MV-4-11 (cell line): ENCODE results near the gene IRS2.
A peak's percentile ranks its signal among the peaks of the same experiment; 100 is the strongest.

Experiments used
- DNase-seq: peaks from one replicate; lab custom pipeline; 2025; lab: John Stamatoyannopoulos, UW

IRS2 gene

DNA sequence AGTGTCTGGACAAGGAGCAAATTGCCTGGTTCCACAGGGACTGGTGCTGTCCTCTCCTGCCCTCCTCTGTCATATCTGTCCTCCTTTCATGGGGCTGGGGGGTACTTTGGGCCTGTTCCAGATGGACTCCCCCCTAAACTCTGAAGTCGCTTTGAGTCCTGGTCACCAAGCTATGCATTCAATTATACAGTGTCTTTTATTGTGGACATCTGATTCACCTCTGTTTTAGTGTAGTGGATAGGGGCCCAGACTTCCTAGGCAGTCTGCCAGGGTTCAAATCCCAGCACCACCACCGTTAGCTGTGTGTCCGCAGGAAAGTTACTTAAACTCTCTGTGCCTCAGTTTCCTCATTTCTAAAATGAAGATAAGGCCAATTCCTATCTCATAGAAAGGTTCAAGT is 21.0 kb upstream of the IRS2 start:
- DNase-seq: no peak

DNA sequence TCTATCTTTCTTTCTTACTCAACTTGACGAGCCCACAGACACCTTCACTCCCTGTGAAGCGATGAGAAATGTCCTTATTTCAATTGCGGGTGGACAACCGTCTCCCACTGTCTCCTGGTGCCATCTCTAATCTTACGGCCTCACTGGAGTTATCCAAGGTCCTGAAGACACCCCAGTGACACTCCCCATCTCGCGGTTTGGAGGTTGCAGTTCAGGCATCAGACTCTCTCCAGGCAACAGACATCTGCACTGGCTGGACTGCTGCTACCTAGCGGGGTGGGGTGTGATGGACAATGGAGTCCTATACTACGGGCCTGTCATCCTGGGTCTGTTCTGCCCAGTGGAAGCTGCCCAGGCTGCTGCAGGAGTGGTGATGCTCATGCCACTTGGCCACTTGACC is 18.3 kb upstream of the IRS2 start:
- DNase-seq: no peak

DNA sequence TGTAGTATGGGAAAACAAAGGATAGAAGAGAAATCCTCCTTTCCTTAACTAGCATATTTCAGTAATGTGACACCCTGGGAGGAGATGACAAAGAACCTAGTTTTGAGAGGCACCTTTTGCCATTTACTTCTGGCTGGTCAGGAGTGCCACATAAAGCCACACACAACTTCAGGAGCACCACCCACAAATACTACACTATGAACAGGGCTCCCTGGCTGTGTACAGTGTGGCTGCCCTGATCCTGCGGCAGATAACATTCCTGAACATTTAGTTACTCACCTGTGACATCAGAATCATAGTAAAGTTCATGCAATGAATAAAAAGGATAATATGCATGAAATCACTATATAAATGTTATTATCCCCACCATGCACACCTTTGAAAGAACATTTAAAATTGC is 17.4 kb upstream of the IRS2 start:
- DNase-seq: no peak

DNA sequence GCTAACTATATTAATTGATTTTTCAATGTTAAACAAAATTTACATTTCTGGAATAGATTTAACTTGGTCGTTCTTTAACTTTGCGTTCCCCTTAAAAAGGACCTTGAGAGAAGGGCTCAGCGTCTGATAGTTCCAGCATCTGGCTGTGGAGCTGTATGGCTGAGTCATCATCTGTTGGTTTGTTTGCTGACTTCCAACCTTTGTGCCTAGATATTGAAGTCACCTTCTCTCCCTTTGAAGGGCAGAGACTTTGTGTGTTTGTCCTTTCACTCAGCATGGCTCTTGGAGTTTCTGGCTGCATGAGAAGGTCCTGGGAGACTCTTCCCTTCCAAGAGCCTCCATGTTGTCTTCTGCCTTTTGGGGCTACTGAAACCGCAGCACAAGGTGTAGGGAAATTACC is 16.6 kb upstream of the IRS2 start:
- DNase-seq: no peak

DNA sequence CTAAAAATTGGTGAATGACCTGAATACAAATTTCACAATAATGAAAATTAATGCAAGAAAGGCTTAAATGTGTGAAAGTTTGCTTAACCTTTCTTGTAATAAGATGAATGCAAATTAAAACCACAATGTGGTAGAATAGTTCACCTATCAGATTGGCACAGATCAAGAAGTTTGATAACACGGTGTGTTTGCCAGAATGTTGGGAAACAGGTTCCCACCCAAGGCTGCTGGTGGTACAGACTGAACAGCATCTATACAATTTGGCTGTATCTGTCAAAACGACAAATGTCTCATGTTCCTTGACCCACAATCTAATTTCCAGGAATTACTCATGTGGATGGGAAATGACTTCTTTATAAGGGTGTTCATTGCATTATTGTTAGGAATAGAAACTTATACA is 8.6 kb upstream of the IRS2 start:
- DNase-seq: no peak

DNA sequence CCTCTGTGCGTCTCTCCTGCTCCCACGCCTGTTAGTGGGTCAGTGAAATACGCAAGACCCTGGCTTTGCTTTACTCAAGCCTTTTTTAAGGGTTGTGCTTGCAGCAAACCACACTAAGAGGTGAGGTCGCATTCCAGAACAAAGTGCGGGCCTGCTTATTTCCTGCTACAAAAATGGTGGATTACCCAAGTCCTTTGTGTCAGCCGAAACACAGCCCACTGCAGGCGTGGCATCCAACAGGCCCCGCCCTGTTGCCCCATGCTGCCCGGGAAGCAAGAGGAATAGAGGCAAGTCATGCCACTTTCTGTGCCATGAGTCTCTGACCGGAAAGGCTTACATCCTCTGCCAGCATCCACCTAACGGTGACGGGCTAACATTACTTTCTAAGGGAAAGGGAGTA is 7.7 kb upstream of the IRS2 start:
- peak; percentile 16 for DNase-seq

DNA sequence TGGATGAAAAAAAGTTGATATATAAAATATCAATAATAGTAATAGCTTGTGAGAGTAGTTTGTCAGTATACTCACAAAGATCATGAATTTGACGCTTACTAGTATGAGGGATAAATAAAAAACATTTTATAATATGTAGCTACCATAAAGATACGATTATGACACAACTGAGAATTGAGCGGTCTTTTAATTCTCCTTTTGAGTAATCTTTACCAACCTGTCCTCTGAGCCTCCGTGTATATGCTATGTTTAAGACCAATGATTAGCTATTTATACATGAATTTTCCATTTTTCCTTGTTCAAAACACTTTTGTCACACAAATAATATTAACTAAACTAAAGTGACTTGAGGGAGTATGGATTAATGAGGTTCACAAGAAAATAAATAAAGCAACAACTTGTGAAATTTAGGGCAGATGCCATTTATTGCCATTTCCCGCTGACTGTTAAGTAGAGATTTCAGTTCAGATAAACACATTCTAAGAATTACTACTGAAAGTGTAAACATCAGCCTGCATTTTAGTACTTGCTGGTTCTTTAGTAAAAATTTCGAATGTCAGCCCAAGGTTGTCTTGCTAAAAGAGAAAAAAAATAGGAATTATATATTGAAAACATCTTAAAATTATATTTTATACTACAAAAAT is 6.2 kb upstream of the IRS2 start:
- no peak for DNase-seq

DNA sequence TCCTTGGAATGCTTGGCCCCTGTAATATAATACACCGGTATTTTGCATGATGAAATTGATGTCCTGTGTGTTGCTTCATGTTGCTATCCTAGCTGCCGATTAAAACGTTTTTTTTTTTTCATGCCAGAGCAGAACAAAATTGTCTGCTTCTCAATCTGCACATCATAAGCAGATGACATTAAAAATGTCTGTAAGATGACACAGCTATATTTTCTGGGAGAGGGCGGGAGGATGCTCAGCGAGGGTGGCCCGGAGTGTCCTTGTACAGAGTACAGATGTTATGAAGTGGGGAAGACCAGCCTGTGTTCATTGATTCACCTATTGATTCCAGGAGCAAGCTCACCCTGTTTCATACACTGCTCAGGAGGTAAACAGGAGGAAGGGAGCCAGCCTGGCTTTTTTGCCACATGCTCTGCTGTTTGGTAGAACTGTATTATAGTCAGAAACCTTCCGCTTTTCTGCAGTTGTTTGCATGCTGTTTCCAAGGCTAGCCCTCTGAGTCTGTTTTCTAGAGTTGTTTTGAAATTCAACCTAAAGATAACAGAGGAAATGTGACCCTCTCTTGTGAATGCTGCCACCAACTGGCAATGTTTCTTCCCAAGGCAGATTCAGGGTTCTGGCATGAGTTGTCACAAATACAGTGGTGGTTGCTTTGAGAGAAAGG is 4.7 kb upstream of the IRS2 start:
- peak; percentile 88 for DNase-seq

DNA sequence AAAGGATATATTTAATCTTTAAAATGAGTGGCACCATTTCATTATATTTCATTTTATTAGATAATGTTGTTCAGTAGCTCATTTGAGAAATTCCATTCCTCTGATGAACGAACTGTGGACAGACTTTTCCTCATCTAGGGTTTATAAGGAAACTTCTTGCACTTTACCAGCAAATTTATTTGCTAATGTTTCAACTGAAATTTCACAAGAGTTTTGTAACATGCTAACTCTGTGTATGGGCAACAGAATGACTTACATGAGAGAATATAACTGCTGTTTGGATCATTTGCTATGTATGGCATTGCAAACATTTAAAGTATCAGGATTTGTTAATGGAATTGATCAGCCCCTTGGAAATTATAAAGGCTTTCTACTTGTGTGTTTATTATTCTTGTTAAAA is 3.7 kb upstream of the IRS2 start:
- peak; percentile 19 for DNase-seq

DNA sequence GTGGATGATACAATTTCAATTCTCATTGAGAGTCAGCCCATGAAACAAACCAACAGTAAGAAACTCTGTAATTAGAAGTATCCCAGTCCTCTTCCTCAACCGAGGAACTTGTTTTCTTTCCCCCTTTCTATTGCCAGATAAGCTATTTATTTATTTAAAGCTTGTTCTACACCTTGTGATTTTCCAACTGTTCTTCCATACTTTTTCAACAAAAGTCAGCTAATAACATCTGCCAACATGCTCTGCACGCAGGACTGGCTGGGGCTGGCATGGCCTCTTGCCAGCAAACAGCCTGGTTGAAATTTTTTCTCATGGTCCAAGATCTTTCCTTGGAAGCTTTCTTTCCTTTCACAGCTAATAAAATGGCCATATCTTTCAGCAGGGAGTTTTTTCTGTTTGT is 2.9 kb upstream of the IRS2 start:
- DNase-seq: no peak

DNA sequence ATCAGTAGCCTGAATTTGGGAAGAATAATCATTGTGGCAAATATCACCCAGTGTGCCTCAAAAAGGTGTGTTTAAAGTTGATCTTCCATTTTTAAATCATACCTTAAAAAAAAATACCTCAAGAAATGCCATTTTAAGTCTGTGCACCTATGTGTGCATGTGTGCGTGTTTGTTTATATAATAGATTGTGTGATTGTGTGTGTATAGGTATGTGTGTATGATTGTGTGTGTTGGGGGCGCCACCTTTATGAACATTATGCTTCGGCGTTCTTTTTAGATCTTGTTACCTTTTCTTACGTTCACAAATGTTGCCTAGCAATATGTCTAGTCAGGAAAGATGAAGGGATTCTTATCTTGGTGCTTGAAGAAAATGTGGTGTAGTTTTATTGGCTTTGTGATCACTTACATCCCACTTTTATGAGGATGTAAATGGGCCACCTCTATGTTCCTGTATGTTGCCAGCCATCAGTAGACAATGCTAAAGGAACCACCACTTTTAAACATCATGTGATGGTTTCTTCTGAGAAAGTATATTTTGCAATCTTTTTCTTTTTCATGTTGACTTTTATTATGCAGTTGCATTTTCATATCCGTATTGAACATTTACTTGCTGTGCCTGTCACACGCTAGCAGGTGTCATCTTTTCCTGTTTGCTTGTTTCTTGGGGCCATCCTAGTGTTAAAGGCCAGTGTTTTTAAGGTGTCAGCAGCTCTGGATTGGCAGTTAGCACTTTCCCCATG is 2.2 kb upstream of the IRS2 start:
- peak; percentile 32 for DNase-seq

DNA sequence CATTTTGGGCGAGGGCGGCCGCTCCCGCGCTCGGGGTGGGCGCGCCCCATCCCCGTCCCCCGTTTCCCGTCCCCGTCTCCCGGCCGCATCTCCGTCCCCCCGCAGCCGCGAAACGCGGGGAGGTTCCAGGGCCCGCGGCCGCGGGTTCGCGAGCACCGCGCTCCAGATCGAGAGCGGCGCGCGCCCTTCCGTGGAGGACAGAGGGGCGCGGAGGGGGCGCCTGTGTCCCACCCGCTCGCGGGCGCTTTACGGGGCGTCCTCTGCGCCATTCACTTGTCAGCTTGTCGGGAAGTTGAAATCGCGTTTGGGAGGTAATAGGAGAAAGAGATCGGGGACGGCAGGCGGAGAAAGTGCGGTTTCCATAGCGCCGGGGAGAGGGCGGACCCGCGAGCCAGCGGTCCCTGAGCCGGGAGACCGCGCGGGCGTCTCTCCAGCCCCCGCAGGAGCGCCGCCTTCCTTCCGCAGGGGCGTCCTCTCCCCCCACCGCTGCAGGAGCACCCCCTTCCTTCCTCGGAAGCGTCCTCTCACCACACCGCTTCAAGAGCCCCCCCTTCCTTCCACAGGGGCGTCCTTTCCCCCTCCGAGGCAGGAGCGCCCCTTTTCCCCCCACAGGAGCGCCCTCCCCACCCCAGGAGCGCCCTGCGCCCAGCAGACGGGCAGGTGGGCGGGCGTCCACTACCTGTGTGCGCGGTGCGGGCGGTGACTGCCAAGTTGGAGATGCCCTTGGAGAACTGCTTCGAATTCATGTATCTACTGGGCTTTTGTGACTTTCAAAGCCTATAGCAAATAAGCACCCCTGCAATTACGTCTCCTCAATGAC is 962 bp upstream of the IRS2 start:
- no peak for DNase-seq

DNA sequence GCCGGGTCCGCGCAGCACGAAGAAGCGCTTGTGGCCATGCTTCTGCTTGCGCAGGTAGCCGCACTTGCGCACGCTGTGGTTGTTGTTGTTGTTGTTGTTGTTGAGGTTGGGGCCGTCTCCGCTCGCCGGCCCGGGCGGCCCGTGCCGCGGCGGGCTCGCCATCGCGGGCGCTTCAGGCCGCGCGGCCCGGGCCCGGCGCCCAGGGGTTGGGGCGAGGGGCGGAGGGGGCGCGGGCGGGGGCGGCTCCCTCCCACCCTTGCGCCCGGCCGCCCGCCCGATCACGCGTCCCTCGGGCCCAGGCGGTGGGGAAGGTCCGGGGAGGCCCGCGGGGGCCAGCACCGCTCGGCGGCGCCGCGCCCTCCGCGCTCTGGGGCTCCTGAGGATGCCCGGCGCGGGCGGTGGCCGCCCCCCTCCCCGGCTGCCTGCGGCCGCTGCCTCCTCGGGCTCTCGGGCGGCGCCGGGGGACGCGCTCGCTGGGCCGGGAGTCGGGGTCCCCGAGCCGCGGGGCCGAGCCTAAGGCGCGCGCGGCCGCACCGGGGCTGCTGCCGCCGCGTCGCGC is 412 bp downstream of the IRS2 start:
- DNase-seq: no peak

DNA sequence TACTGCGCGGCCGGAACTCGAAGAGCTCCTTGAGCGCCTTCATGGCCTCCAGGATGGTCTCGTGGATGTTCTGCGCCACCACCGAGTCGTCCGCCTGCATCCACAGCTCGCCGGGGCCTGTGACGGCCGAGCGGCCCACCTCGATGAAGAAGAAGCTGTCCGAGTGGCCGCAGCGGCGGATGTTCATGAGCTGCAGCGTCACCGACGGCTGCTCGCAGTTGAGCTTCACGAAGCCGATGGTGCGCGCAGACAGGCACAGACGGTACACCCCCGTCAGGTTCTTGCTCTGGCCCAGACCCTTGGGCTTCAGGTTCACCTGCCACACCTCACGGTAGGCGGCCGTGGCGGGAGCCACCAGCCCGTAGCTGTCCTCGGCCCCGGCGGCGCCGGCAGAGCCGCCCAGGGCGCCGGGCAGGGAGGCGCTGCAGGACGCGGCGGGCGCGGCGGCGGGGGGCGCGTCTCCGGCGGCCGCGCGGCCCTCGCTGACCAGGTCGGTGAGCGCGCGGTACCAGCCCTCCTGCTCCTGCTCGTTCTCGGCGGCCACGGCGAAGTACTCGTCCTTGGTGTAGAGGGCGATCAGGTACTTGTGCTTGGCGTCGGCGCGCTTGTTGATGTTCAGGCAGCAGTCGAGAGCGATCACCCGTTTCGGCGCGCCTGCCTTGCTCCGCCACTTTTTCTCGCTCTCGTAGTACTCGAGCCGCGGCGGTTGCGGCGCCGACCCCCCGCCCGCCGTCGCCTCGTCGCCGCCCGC is 1.1 kb downstream of the IRS2 start:
- no peak for DNase-seq

DNA sequence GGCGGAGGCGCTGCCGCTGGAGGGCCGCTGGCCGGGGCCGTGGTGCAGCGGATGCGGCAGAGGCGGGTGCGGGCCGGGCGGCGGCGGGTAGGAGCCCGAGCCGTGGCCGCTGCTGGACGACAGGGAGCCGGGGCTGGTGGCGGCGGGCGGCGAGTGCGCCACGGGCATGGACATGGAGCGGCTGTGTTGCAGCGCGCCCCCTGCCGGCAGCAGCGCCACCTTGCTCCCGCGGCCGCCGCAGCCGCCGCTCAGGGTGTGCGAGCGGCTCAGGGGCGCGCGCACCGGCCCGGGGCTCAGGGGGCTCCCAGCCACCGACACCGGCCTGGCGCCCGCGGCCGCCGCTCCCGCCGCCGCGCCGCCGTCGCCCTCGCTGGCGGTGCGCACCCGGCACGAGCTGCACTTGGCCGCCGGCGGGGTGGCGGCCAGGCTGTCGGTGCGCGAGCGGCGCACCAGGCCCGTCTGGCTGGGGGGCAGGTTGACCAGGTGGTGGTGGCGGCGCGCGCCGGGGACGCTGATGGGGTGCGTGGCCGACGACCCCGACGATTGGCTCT is 1.7 kb downstream of the IRS2 start:
- no peak for DNase-seq

DNA sequence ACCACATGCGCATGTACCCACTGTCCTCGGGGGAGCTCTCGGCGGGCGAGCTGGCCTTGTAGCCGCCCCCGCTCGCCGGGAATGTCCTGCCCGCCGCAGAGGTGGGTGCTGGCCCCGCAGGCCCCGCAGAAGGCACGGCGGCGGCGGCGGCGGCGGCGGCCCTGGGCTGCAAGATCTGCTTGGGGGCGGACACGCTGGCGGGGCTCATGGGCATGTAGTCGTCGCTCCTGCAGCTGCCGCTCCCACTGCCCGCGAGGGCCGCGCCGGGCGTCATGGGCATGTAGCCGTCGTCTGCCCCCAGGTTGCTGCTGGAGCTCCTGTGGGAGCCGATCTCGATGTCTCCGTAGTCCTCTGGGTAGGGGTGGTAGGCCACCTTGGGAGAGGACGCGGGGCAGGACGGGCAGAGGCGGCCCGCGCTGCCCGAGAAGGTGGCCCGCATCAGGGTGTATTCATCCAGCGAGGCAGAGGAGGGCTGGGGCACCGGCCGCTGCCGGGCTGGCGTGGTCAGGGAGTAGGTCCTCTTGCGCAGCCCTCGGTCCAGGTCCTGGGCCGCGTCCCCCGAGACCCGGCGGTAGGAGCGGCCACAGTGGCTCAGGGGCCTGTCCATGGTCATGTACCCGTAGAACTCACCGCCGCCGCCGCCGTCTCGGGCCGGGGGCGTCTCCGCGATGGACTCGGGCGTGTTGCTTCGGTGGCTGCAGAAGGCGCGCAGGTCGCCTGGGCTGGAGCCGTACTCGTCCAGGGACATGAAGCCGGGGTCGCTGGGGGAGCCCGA is 2.4 kb downstream of the IRS2 start:
- no peak for DNase-seq

DNA sequence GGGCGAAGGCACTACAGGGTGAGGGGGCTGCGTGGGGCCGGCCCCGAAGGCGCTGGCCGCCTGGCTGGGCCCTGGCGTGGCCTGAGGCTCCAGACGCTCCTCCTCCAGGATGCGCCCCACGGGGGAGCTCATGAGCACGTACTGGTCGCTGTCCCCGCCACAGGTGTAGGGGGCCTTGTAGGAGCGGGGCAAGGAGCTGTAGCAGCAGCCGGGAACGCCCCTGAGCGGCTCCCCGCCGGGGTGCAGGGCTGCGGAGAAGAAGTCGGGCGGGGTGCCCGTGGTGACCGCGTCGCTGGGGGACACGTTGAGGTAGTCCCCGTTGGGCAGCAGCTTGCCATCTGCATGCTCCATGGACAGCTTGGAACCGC is 3.0 kb downstream of the IRS2 start:
- no peak for DNase-seq

DNA sequence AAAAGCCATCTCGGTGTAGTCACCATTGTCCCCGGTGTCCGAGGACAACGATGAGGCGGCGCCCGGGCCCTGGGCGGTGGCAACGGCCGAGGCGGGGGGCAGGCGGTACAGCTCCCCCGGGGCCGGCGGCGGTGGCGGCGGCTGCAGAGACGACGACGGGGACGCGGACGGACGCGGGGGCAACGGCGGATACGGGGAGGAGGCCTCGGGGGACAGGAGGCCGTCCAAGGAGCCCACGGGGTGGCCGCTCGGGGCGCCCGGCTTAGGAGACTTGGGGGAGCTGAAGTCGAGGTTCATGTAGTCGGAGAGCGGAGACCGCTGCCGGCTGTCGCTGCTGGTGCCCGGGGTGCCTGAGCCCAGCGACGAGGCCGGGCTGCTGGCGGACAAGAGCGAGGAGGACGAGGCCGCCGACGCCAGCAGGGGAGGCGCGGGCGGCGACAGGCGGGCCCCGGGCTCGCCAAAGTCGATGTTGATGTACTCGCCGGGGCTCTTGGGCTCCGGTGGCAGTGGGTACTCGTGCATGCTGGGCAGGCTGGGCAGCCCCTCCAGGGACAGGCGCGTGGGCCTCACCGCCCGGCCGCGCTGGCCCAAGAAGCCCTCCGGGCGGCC is 3.5 kb downstream of the IRS2 start:
- DNase-seq: no peak

DNA sequence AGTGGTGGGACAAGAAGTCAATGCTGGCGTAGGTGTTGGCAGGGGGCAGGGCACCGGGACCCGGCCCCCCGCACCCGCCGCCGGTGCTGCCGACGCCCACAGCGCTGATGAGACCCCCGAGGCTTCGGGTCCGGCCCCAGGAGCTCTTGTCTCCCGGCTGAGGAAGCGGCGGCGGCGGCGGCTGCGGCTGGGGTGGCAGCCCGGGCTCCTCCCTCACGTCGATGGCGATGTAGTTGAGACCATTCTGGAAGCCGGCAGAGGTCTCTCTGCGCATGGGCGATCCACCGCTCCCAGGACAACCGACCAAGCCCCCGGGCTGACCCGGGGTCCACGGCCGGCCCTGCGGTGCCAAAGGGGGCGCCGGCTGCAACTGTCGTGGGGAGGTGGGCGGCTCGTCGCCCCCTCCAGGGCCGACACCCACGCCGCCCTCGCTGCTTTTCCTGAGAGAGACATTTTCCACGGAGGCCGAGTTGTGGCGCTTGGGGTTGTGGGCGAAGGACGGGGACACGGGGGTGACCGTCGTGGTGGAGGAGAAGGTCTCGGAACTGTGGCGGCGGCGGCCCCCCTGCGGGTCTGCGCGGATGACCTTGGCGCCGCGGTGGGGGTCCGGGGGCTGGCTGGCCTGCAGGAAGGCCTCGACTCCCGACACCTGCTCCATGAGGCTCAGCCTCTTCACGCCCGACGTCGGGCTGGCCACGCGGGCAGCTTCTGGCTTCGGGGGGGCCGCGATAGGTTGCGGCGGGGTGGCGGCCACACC is 4.1 kb downstream of the IRS2 start:
- no peak for DNase-seq
